ENCODE measurements around the gene PNMA8C.

DNA sequence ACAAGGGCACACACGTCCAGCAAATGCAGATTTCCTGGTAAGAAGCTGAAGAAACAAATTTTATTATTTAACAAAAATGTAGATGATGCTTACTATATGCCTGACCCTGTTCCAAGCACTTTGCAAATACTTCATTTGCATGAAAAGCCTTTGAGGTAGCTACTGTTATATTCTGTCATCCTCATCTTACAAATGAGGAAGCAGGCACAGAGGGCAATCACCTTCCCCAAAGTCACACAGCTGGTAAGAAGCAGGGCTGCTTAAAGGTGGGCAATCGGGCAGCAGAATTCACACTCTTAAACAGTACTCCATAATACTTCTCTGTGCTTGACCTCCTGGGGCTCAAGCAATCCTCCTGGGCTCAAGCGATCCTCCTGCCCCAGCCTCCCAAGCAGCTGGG is 18.3 kb upstream of the PNMA8C start:
- TF ChIP-seq, protein P1, sequence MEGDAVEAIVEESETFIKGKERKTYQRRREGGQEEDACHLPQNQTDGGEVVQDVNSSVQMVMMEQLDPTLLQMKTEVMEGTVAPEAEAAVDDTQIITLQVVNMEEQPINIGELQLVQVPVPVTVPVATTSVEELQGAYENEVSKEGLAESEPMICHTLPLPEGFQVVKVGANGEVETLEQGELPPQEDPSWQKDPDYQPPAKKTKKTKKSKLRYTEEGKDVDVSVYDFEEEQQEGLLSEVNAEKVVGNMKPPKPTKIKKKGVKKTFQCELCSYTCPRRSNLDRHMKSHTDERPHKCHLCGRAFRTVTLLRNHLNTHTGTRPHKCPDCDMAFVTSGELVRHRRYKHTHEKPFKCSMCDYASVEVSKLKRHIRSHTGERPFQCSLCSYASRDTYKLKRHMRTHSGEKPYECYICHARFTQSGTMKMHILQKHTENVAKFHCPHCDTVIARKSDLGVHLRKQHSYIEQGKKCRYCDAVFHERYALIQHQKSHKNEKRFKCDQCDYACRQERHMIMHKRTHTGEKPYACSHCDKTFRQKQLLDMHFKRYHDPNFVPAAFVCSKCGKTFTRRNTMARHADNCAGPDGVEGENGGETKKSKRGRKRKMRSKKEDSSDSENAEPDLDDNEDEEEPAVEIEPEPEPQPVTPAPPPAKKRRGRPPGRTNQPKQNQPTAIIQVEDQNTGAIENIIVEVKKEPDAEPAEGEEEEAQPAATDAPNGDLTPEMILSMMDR (IDR thresholded peaks at IDR 0.05): no peak
- TF ChIP-seq POLR2A (IDR thresholded peaks at IDR 0.05): no peak

Measured in adrenal gland (tissue), 5 donors.